Measurements from ENCODE around the gene DPP3. TPM values are rescaled to one million over a fixed set of nuclear protein-coding genes. Genes with fewer than 3 reads are reported as not detected.
A peak's percentile ranks its signal among the peaks of the same experiment; 100 is the strongest.

DPP3 gene
- polyA plus RNA-seq, 1 experiment = 85.2 TPM

DNA sequence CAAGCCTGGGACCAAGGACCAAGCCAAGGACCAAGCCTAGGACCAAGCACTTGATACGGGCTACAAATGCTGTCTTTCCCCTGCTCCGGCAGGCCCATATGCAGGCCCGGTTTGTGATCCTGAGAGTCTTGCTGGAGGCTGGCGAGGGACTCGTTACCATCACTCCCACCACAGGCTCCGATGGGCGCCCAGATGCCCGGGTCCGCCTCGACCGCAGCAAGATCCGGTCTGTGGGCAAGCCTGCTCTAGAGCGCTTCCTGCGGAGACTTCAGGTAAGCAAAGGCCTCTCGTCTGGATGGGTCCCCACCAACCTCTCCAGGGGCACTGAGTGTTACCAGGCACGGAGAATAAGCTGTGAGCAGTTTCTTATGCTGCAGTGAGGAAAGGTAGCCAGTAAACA is 17.0 kb downstream of the DPP3 start:
- DNase-seq (ENCODE audit: low read depth) = no peak
- POLR2A ChIA-PET = no interaction called here
- Histone ChIP-seq H3K27me3 (ENCODE audit: control insufficient read depth, insufficient read depth, low read length) (no peaks in the 10 kb centered on the region), H3K4me3 (ENCODE audit: low read depth, low read length) (no peak overlapping the region), H3K36me3 (ENCODE audit: control insufficient read depth, insufficient read depth, low read length) (peaks cover 25% of the 10 kb centered on the region)
- CTCF ChIA-PET = no interaction called here
- TF ChIP-seq, protein P1, sequence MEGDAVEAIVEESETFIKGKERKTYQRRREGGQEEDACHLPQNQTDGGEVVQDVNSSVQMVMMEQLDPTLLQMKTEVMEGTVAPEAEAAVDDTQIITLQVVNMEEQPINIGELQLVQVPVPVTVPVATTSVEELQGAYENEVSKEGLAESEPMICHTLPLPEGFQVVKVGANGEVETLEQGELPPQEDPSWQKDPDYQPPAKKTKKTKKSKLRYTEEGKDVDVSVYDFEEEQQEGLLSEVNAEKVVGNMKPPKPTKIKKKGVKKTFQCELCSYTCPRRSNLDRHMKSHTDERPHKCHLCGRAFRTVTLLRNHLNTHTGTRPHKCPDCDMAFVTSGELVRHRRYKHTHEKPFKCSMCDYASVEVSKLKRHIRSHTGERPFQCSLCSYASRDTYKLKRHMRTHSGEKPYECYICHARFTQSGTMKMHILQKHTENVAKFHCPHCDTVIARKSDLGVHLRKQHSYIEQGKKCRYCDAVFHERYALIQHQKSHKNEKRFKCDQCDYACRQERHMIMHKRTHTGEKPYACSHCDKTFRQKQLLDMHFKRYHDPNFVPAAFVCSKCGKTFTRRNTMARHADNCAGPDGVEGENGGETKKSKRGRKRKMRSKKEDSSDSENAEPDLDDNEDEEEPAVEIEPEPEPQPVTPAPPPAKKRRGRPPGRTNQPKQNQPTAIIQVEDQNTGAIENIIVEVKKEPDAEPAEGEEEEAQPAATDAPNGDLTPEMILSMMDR (IDR thresholded peaks at IDR 0.05; ENCODE audit: insufficient read depth, low read depth, low read length) = no peak

DNA sequence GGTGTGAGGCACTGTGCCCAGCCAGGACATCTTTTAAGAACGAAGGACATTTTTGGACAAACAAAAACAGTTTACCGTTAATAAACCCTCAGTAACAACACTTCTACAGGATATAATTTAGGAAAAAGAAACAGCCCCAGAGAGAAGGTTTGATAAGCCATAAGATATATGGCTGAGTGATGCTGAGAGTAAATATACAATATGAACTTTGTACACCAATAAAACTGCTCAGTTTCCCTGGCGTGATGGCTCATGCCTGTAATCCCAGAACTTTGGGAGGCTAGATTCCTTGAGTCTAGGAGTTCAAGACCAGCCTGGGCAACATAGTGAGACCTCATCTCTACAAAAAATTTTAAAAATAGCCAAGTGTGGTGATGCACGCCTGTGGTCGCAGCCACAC is 18.3 kb downstream of the DPP3 start:
- Histone ChIP-seq H3K4me3 (ENCODE audit: low read depth, low read length) (no peak overlapping the region), H3K27me3 (ENCODE audit: control insufficient read depth, insufficient read depth, low read length) (no peaks in the 10 kb centered on the region), H3K36me3 (ENCODE audit: control insufficient read depth, insufficient read depth, low read length) (peaks cover 20% of the 10 kb centered on the region)
- POLR2A ChIA-PET = no interaction called here
- CTCF ChIA-PET = no interaction called here
- TF ChIP-seq, protein P1 (IDR thresholded peaks at IDR 0.05; ENCODE audit: insufficient read depth, low read depth, low read length) = no peak
- DNase-seq (ENCODE audit: low read depth) = no peak

GRCh38 chr11:66505276-66505816 is 25.1 kb downstream of the DPP3 start:
- no peaks in the 10 kb centered on the region for H3K27me3 ChIP-seq (ENCODE audit: control insufficient read depth, insufficient read depth, low read length)
- ChIA-PET POLR2A (no interaction called here), CTCF (no interaction called here)
- H3K4me3 ChIP-seq (ENCODE audit: low read depth, low read length) = no peak overlapping the region
- peaks cover 6% of the 10 kb centered on the region for H3K36me3 ChIP-seq (ENCODE audit: control insufficient read depth, insufficient read depth, low read length)
- TF ChIP-seq, protein P1 (IDR thresholded peaks at IDR 0.05; ENCODE audit: insufficient read depth, low read depth, low read length) = no peak
- no peak for DNase-seq (ENCODE audit: low read depth)

DNA sequence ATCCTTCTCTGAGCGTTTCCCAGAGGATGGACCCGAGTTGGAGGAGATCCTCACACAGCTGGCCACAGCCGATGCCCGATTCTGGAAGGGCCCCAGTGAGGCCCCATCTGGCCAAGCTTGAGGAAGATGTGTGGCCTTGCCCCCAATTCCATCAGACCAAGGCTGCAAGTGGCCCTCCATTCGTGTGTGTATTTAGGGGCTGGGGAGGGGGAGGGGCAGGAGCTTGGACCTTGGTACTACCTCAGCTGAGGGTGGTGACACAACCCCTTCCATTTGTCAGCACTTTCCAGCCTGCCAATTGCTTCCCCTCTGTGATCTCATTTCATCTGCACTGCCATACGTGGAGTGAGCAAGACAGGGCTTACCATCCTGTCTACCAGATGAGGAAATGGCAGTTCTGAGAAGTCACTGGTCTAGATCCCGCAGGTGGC is 28.9 kb downstream of the DPP3 start:
- ChIA-PET CTCF (interaction anchor here (0.8 to 1.6 kb wide), 3 partner anchors 16 to 169 kb away, joined by 3 to 5 read pairs (median 3); partner anchors contain the start of gene RBM4B), POLR2A (no interaction called here)
- no peak for DNase-seq (ENCODE audit: low read depth)
- H3K27me3 ChIP-seq (ENCODE audit: control insufficient read depth, insufficient read depth, low read length) = no peaks in the 10 kb centered on the region
- H3K36me3 ChIP-seq (ENCODE audit: control insufficient read depth, insufficient read depth, low read length) = peaks cover 4% of the 10 kb centered on the region
- H3K4me3 ChIP-seq (ENCODE audit: low read depth, low read length) = no peak overlapping the region
- TF ChIP-seq, protein P1 (IDR thresholded peaks at IDR 0.05; ENCODE audit: insufficient read depth, low read depth, low read length) = no peak

- POLR2A ChIA-PET = no interaction called here
- CTCF ChIA-PET = interaction anchor here (0.7 kb wide), 1 partner anchor 49 kb away, joined by 3 read pairs; no protein-coding TSS in a partner anchor
- Histone ChIP-seq H3K27me3 (ENCODE audit: control insufficient read depth, insufficient read depth, low read length) (no peaks in the 10 kb centered on the region), H3K4me3 (ENCODE audit: low read depth, low read length) (peak within 1 kb of the TSS; percentile 80), H3K36me3 (ENCODE audit: control insufficient read depth, insufficient read depth, low read length) (peaks cover 8% of the 10 kb centered on the region)
- TF ChIP-seq, protein P1 (IDR thresholded peaks at IDR 0.05; ENCODE audit: insufficient read depth, low read depth, low read length) = peak; percentile 8; the same call in 1 of the 2 replicates
- DNase-seq (ENCODE audit: low read depth) = peak; percentile 3
Measured at GRCh38 chr11:66510271-66510989, 30.2 kb downstream of the DPP3 start, which contains the start of gene BBS1. BBS1 (plus strand) TSS chr11:66510635; CDS start chr11:66510660, 25 bp downstream.

Data from BJ (cell line).